ENCODE measurements around the gene PLD4.

Gene PLD4

GRCh38 chr14:104887623-104888488 lies 36.8 kb upstream of the PLD4 start:
- TF ChIP-seq SIN3A (IDR thresholded peaks at IDR 0.05; ENCODE audit: borderline replicate concordance, insufficient read depth, low read length) (no peak), FOXP2 (optimal IDR thresholded peaks at IDR 0.05; ENCODE audit: borderline replicate concordance, extremely low read depth, extremely low read length, insufficient read depth) (no peak), TAF1 (IDR thresholded peaks at IDR 0.05; ENCODE audit: borderline replicate concordance, insufficient read depth, low read length) (no peak), POLR2AphosphoS5 (IDR thresholded peaks at IDR 0.05; ENCODE audit: low read depth, low read length) (no peak), REST (IDR thresholded peaks at IDR 0.05; ENCODE audit: insufficient read depth in 1 of 2, low read depth in 2 of 2, low read length in 2 of 2) (no peak)

- TF ChIP-seq FOXP2 (optimal IDR thresholded peaks at IDR 0.05; ENCODE audit: borderline replicate concordance, extremely low read depth, extremely low read length, insufficient read depth) (no peak), TAF1 (IDR thresholded peaks at IDR 0.05; ENCODE audit: borderline replicate concordance, insufficient read depth, low read length) (no peak), SIN3A (IDR thresholded peaks at IDR 0.05; ENCODE audit: borderline replicate concordance, insufficient read depth, low read length) (no peak), POLR2AphosphoS5 (IDR thresholded peaks at IDR 0.05; ENCODE audit: low read depth, low read length) (no peak), REST (IDR thresholded peaks at IDR 0.05; ENCODE audit: insufficient read depth in 1 of 2, low read depth in 2 of 2, low read length in 2 of 2) (no peak)
Observed at GRCh38 chr14:104888489-104889374, 35.9 kb upstream of the PLD4 start.

- no peak for TF ChIP-seq REST (IDR thresholded peaks at IDR 0.05; ENCODE audit: insufficient read depth in 1 of 2, low read depth in 2 of 2, low read length in 2 of 2)
- no peak for TF ChIP-seq FOXP2 (optimal IDR thresholded peaks at IDR 0.05; ENCODE audit: borderline replicate concordance, extremely low read depth, extremely low read length, insufficient read depth)
- no peak for TF ChIP-seq SIN3A (IDR thresholded peaks at IDR 0.05; ENCODE audit: borderline replicate concordance, insufficient read depth, low read length)
- no peak for TF ChIP-seq TAF1 (IDR thresholded peaks at IDR 0.05; ENCODE audit: borderline replicate concordance, insufficient read depth, low read length)
Observed at GRCh38 chr14:104889375-104889757, 35.3 kb upstream of the PLD4 start.

GRCh38 chr14:104891121-104891551 lies 33.5 kb upstream of the PLD4 start:
- no peak for TF ChIP-seq SIN3A (IDR thresholded peaks at IDR 0.05; ENCODE audit: borderline replicate concordance, insufficient read depth, low read length)
- no peak for TF ChIP-seq FOXP2 (optimal IDR thresholded peaks at IDR 0.05; ENCODE audit: borderline replicate concordance, extremely low read depth, extremely low read length, insufficient read depth)
- no peak for TF ChIP-seq TAF1 (IDR thresholded peaks at IDR 0.05; ENCODE audit: borderline replicate concordance, insufficient read depth, low read length)
- TF ChIP-seq REST (IDR thresholded peaks at IDR 0.05; ENCODE audit: insufficient read depth in 1 of 2, low read depth in 2 of 2, low read length in 2 of 2) = no peak
- TF ChIP-seq POLR2AphosphoS5 (IDR thresholded peaks at IDR 0.05; ENCODE audit: low read depth, low read length) = no peak
